ENCODE data around the gene KERA. TPM values are rescaled to one million over a fixed set of nuclear protein-coding genes. Genes with fewer than 3 reads are reported as not detected.

Gene KERA
- total and polyA plus RNA-seq, 2 experiments from 2014 or later, result not detected

GRCh38 chr12:91040096-91040755, 17.6 kb downstream of the KERA start (continued):
- TF ChIP-seq ETS1 (IDR thresholded peaks at IDR 0.05), result no peak
- TF ChIP-seq, protein P1, sequence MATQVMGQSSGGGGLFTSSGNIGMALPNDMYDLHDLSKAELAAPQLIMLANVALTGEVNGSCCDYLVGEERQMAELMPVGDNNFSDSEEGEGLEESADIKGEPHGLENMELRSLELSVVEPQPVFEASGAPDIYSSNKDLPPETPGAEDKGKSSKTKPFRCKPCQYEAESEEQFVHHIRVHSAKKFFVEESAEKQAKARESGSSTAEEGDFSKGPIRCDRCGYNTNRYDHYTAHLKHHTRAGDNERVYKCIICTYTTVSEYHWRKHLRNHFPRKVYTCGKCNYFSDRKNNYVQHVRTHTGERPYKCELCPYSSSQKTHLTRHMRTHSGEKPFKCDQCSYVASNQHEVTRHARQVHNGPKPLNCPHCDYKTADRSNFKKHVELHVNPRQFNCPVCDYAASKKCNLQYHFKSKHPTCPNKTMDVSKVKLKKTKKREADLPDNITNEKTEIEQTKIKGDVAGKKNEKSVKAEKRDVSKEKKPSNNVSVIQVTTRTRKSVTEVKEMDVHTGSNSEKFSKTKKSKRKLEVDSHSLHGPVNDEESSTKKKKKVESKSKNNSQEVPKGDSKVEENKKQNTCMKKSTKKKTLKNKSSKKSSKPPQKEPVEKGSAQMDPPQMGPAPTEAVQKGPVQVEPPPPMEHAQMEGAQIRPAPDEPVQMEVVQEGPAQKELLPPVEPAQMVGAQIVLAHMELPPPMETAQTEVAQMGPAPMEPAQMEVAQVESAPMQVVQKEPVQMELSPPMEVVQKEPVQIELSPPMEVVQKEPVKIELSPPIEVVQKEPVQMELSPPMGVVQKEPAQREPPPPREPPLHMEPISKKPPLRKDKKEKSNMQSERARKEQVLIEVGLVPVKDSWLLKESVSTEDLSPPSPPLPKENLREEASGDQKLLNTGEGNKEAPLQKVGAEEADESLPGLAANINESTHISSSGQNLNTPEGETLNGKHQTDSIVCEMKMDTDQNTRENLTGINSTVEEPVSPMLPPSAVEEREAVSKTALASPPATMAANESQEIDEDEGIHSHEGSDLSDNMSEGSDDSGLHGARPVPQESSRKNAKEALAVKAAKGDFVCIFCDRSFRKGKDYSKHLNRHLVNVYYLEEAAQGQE (IDR thresholded peaks at IDR 0.05; ENCODE audit: unreplicated experiment), result no peak

GRCh38 chr12:91037276-91037675, 20.5 kb downstream of the KERA start:
- no peaks in the 10 kb centered on the region for H3K27me3 ChIP-seq (ENCODE audit: insufficient read depth)
- no peak for ATAC-seq
- Mint-ChIP-seq H3K36me3 (ENCODE audit: low read depth) (no peaks in the 10 kb centered on the region), H3K4me3 (no peak overlapping the region), H3K9me3 (no peaks in the 10 kb centered on the region), H3K27ac (no peak overlapping the region), H3K27me3 (ENCODE audit: insufficient read depth, low read depth, poor library complexity) (peaks cover 2% of the 10 kb centered on the region), H3K4me1 (0 out of 3 replicates have a peak, but pooled peaks cover 3% of the 10 kb centered on the region)
- H3K9me2 ChIP-seq (ENCODE audit: insufficient read depth), result no peaks in the 10 kb centered on the region
- H3K4me2 ChIP-seq, result no peak overlapping the region
- no peak overlapping the region for H2AFZ ChIP-seq
- no peak for DNase-seq (ENCODE audit: low spot score)
- TF ChIP-seq NANOG (IDR thresholded peaks at IDR 0.05; ENCODE audit: borderline replicate concordance) (no peak), STAT1 (IDR thresholded peaks at IDR 0.05; ENCODE audit: unreplicated experiment) (no peak), ZNF462 (CRISPR knock-in tag; IDR thresholded peaks at IDR 0.05) (no peak), ZNF331 (CRISPR knock-in tag; IDR thresholded peaks at IDR 0.05; ENCODE audit: low read depth) (no peak)
- TF ChIP-seq, protein P2, sequence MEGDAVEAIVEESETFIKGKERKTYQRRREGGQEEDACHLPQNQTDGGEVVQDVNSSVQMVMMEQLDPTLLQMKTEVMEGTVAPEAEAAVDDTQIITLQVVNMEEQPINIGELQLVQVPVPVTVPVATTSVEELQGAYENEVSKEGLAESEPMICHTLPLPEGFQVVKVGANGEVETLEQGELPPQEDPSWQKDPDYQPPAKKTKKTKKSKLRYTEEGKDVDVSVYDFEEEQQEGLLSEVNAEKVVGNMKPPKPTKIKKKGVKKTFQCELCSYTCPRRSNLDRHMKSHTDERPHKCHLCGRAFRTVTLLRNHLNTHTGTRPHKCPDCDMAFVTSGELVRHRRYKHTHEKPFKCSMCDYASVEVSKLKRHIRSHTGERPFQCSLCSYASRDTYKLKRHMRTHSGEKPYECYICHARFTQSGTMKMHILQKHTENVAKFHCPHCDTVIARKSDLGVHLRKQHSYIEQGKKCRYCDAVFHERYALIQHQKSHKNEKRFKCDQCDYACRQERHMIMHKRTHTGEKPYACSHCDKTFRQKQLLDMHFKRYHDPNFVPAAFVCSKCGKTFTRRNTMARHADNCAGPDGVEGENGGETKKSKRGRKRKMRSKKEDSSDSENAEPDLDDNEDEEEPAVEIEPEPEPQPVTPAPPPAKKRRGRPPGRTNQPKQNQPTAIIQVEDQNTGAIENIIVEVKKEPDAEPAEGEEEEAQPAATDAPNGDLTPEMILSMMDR (conservative IDR thresholded peaks at IDR 0.05; ENCODE audit: low read depth in 2 of 2), result no peak
- TF ChIP-seq, protein P1 (IDR thresholded peaks at IDR 0.05; ENCODE audit: unreplicated experiment), result no peak
- H3K4me1 ChIP-seq (ENCODE audit: insufficient read depth), result no peaks in the 10 kb centered on the region
- H4K20me1 ChIP-seq (replicated peaks; ENCODE audit: insufficient read depth), result no peaks in the 10 kb centered on the region
- H3K79me2 ChIP-seq (replicated peaks; ENCODE audit: insufficient read depth), result no peaks in the 10 kb centered on the region
- no peak overlapping the region for H3K4me3 ChIP-seq
- no peaks in the 10 kb centered on the region for H3K36me3 ChIP-seq (ENCODE audit: insufficient read depth)
- H3F3A ChIP-seq (replicated peaks; ENCODE audit: low read depth), result no peaks in the 10 kb centered on the region
- no peak overlapping the region for H3K27ac ChIP-seq (ENCODE audit: low read depth)
